ENCODE results near the gene TFRC. TPM values are rescaled to one million over a fixed set of nuclear protein-coding genes. Genes with fewer than 3 reads are reported as not detected.
"Not testable (repeated sequence)": the region's sequence is repeated elsewhere in the genome, so short reads cannot be mapped to it uniquely, and the experiment has no call there.

TFRC gene
- total RNA-seq, 3 donors from 2014 or later: 529 to 568 (median 554) TPM

- Mint-ChIP-seq H3K4me3 (no peak overlapping the region), H3K36me3 (ENCODE audit: insufficient read depth) (peaks cover 44% of the 10 kb centered on the region), H3K4me1 (ENCODE audit: low read depth) (peaks cover 8% of the 10 kb centered on the region), H3K27me3 (ENCODE audit: low read depth) (no peaks in the 10 kb centered on the region), H3K9me3 (no peaks in the 10 kb centered on the region)
- no peak for DNase-seq
- ATAC-seq: no peak
These were observed 14.5 kb downstream of the TFRC start for GRCh38 chr3:196067439-196067838.

GRCh38 chr3:196063971-196064370 is 17.9 kb downstream of the TFRC start:
- no peak for ATAC-seq

GRCh38 chr3:196063456-196063855 is 18.4 kb downstream of the TFRC start:
- H3K9me3 Mint-ChIP-seq: no peaks in the 10 kb centered on the region

More at GRCh38 chr3:196063971-196064370, 17.9 kb downstream of the TFRC start:
- H3K9me3 Mint-ChIP-seq: no peaks in the 10 kb centered on the region
- no peak for DNase-seq
- no peak overlapping the region for H3K4me3 Mint-ChIP-seq
- H3K36me3 Mint-ChIP-seq (ENCODE audit: insufficient read depth): peaks cover 39% of the 10 kb centered on the region
- H3K27me3 Mint-ChIP-seq (ENCODE audit: low read depth): no peaks in the 10 kb centered on the region
- H3K4me1 Mint-ChIP-seq (ENCODE audit: low read depth): peaks cover 3% of the 10 kb centered on the region

GRCh38 chr3:196063049-196063448 is 18.8 kb downstream of the TFRC start:
- Mint-ChIP-seq H3K36me3 (ENCODE audit: insufficient read depth) (peaks cover 40% of the 10 kb centered on the region), H3K27me3 (ENCODE audit: low read depth) (no peaks in the 10 kb centered on the region), H3K4me1 (ENCODE audit: low read depth) (peaks cover 3% of the 10 kb centered on the region), H3K4me3 (no peak overlapping the region), H3K9me3 (no peaks in the 10 kb centered on the region)
- ATAC-seq (no peak), DNase-seq (no peak)

More at GRCh38 chr3:196063456-196063855, 18.4 kb downstream of the TFRC start:
- no peak overlapping the region for H3K4me3 Mint-ChIP-seq
- H3K4me1 Mint-ChIP-seq (ENCODE audit: low read depth): peaks cover 3% of the 10 kb centered on the region
- DNase-seq (no peak), ATAC-seq (peak in 1 of 2 donors; percentile 21)
- H3K36me3 Mint-ChIP-seq (ENCODE audit: insufficient read depth): peaks cover 39% of the 10 kb centered on the region
- no peaks in the 10 kb centered on the region for H3K27me3 Mint-ChIP-seq (ENCODE audit: low read depth)

- ATAC-seq: no peak
These were observed 21.1 kb downstream of the TFRC start for GRCh38 chr3:196060834-196061233.

GRCh38 chr3:196057760-196058331 is 24.0 kb downstream of the TFRC start:
- Mint-ChIP-seq H3K9me3 (no peaks in the 10 kb centered on the region), H3K27me3 (ENCODE audit: low read depth) (no peaks in the 10 kb centered on the region), H3K4me3 (no peak overlapping the region), H3K4me1 (ENCODE audit: low read depth) (no peaks in the 10 kb centered on the region), H3K36me3 (ENCODE audit: insufficient read depth) (peaks cover 32% of the 10 kb centered on the region)
- ATAC-seq: no peak
- DNase-seq: no peak

More at GRCh38 chr3:196060834-196061233, 21.1 kb downstream of the TFRC start:
- Mint-ChIP-seq H3K4me1 (ENCODE audit: low read depth) (peaks cover 3% of the 10 kb centered on the region), H3K9me3 (no peaks in the 10 kb centered on the region), H3K27me3 (ENCODE audit: low read depth) (no peaks in the 10 kb centered on the region), H3K4me3 (no peak overlapping the region), H3K36me3 (ENCODE audit: insufficient read depth) (peaks cover 29% of the 10 kb centered on the region)
- DNase-seq: no peak

GRCh38 chr3:196056371-196056770 is 25.5 kb downstream of the TFRC start:
- H3K9me3 Mint-ChIP-seq; H3K4me3 Mint-ChIP-seq; H3K27me3 Mint-ChIP-seq (ENCODE audit: low read depth); ATAC-seq; H3K4me1 Mint-ChIP-seq (ENCODE audit: low read depth); DNase-seq: not testable (repeated sequence)
- peaks cover 36% of the 10 kb centered on the region for H3K36me3 Mint-ChIP-seq (ENCODE audit: insufficient read depth)

GRCh38 chr3:196055683-196056270 is 26.1 kb downstream of the TFRC start:
- ATAC-seq (no peak), DNase-seq (no peak)
- Mint-ChIP-seq H3K36me3 (ENCODE audit: insufficient read depth) (peaks cover 36% of the 10 kb centered on the region), H3K4me1 (ENCODE audit: low read depth) (no peaks in the 10 kb centered on the region), H3K9me3 (no peaks in the 10 kb centered on the region), H3K27me3 (ENCODE audit: low read depth) (no peaks in the 10 kb centered on the region), H3K4me3 (no peak overlapping the region)

- no peaks in the 10 kb centered on the region for H3K9me3 Mint-ChIP-seq
- no peaks in the 10 kb centered on the region for H3K4me1 Mint-ChIP-seq (ENCODE audit: low read depth)
- H3K4me3 Mint-ChIP-seq: no peak overlapping the region
- no peaks in the 10 kb centered on the region for H3K27me3 Mint-ChIP-seq (ENCODE audit: low read depth)
- H3K36me3 Mint-ChIP-seq (ENCODE audit: insufficient read depth): peaks cover 35% of the 10 kb centered on the region
- ATAC-seq (no peak), DNase-seq (no peak)
These were observed 26.6 kb downstream of the TFRC start for GRCh38 chr3:196055240-196055639.

- Mint-ChIP-seq H3K9me3 (no peaks in the 10 kb centered on the region), H3K4me3 (no peak overlapping the region), H3K36me3 (ENCODE audit: insufficient read depth) (peaks cover 30% of the 10 kb centered on the region), H3K4me1 (ENCODE audit: low read depth) (no peaks in the 10 kb centered on the region), H3K27me3 (ENCODE audit: low read depth) (no peaks in the 10 kb centered on the region)
- ATAC-seq: no peak
- no peak for DNase-seq
These were observed 27.2 kb downstream of the TFRC start for GRCh38 chr3:196054661-196055060.

GRCh38 chr3:196053487-196053886 is 28.4 kb downstream of the TFRC start:
- ATAC-seq (no peak), DNase-seq (no peak)
- Mint-ChIP-seq H3K27me3 (ENCODE audit: low read depth) (no peaks in the 10 kb centered on the region), H3K4me3 (no peak overlapping the region), H3K9me3 (no peaks in the 10 kb centered on the region), H3K36me3 (ENCODE audit: insufficient read depth) (peaks cover 39% of the 10 kb centered on the region), H3K4me1 (ENCODE audit: low read depth) (no peaks in the 10 kb centered on the region)

- Mint-ChIP-seq H3K9me3 (no peaks in the 10 kb centered on the region), H3K36me3 (ENCODE audit: insufficient read depth) (peaks cover 40% of the 10 kb centered on the region), H3K27me3 (ENCODE audit: low read depth) (no peaks in the 10 kb centered on the region), H3K4me3 (no peak overlapping the region), H3K4me1 (ENCODE audit: low read depth) (no peaks in the 10 kb centered on the region)
- ATAC-seq (no peak), DNase-seq (no peak)
These were observed 30.4 kb downstream of the TFRC start for GRCh38 chr3:196051282-196052076.

- no peak overlapping the region for H3K4me3 Mint-ChIP-seq
- ATAC-seq (no peak), DNase-seq (no peak)
- H3K9me3 Mint-ChIP-seq: no peaks in the 10 kb centered on the region
- H3K27me3 Mint-ChIP-seq (ENCODE audit: low read depth): no peaks in the 10 kb centered on the region
- peaks cover 37% of the 10 kb centered on the region for H3K36me3 Mint-ChIP-seq (ENCODE audit: insufficient read depth)
- H3K4me1 Mint-ChIP-seq (ENCODE audit: low read depth): no peaks in the 10 kb centered on the region
These were observed 31.3 kb downstream of the TFRC start for GRCh38 chr3:196050597-196050996.

- DNase-seq (no peak), ATAC-seq (peak in 1 of 2 donors; percentile 41)
- peaks cover 30% of the 10 kb centered on the region for H3K36me3 Mint-ChIP-seq (ENCODE audit: insufficient read depth)
- no peaks in the 10 kb centered on the region for H3K27me3 Mint-ChIP-seq (ENCODE audit: low read depth)
- H3K4me3 Mint-ChIP-seq: no peak overlapping the region
- no peaks in the 10 kb centered on the region for H3K9me3 Mint-ChIP-seq
- no peaks in the 10 kb centered on the region for H3K4me1 Mint-ChIP-seq (ENCODE audit: low read depth)
These were observed 32.2 kb downstream of the TFRC start for GRCh38 chr3:196049653-196050052.

Data from activated T-cell treated with anti-CD3 and anti-CD28 coated beads, Interleukin-2, amount 50 U/mL, for 4 hours (primary cell).